Measurements from ENCODE around the gene SLC6A8. TPM values are rescaled to one million over a fixed set of nuclear protein-coding genes. Genes with fewer than 3 reads are reported as not detected.

SLC6A8 gene
- 0.39 and 0.70 TPM in 2 replicates for polyA plus RNA-seq

GRCh38 chrX:153687121-153688039 is at the start of gene SLC6A8:
TSS of gene SLC6A8 (plus strand) at chrX:153687926. CDS start at chrX:153688575, 649 bp downstream.

DNA sequence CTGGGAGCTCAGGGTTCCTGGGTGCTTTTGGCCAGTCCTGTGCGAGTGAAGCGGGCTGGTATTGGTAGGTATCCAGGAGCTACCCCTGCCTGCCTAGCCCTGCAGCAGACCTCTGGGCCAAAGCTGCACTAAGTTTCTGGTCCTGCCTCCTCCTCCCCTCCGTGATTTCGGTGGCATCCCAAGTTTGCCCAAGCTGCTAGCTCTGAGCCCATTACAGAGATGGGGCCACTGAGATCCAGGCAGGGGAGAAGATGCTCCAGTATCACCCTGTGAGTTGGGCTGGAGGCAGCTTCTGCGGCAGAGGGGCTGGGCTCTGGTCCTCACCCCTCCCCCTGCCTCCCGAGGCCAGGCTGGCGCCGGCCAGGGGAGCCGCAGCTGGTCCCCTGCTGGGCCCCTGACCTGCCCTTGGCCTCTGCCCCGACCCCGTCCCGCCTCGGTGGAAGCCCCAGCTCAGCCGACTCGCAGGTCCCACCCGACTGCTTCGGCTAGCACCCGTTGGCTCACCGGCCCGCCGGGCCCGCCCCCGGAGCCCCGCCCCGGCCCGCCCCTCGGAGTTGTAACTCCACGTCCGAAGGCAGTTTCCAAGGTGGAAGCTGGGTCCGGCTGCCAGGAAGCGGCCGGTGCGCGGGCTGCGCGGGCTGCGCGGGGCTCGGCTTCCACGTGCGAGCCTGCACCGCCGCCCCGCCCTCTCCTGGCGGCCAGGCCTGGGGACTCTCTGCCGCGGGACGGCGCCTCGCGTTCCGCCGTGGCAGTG is 40.9 kb upstream of the SLC6A8 start, which contains the start of gene DUSP9:
Gene DUSP9, plus strand, starts transcription at position 584 of the 754 bp plus-strand sequence. CDS start 751 bp downstream, outside the sequence.

DNA sequence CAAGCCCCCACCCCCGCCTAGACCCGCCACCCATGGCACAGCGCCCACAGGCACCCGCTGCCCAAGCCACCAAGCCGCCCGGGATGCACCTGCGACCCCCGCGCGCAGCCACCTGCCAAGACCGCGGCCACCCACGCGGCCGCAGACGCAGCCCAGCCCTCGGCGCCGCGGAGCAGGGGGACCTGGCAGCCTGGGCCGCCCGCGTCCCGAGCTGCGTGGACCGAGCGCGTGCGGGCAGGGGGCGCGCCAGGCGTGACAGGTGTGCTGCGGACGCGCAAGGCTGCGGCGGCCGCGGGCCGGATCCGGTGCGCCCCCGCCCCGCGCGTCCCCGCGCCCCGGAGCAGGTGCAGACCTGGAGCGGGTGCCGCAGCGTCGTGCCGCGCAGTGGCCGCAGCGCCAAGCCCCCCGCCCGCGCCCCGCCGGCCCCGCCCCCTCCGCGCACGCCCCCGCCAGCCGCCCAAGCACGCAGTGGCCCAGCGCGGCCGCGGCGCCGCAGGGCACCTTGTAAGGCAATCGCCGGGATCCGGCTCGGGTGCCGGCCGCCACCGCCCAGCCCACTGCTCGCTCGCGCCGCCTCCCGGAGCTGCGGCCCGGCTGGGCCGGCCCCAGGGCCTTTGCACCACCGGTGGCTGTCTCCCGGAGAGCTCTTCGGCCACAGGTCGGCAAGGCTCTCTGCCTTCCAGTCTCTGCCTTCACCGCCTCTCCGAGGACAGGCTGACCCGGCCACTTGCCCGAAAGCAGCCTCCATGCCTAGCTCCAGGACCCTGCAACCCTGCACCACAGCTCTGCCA is 14.1 kb upstream of the SLC6A8 start, which contains the start of gene PNCK:
Gene PNCK, minus strand, starts transcription at position 386 of the 791 bp plus-strand sequence. CDS start 737 bp downstream, outside the sequence.

GRCh38 chrX:153724252-153725038 is 36.7 kb downstream of the SLC6A8 start, which contains the start of the genes ABCD1 and BCAP31:
TSS of gene ABCD1 (plus strand) at chrX:153724856. CDS start at chrX:153725267, 411 bp downstream.
TSS of gene BCAP31 (minus strand) at chrX:153724387. CDS start at chrX:153723244, 1,143 bp downstream.

Other genes starting within 250 kb of the SLC6A8 start
- not detected in 2 replicates for gene TREX2, start 241.9 kb upstream of the SLC6A8 start, polyA plus RNA-seq
- gene HAUS7, start 217.3 kb upstream of the SLC6A8 start, polyA plus RNA-seq: 11.2 and 11.4 TPM in 2 replicates
- gene BGN, start 192.9 kb upstream of the SLC6A8 start, polyA plus RNA-seq: 0.10 TPM in 1 of 2 replicates, not detected in the other
- gene ATP2B3, start 170.3 kb upstream of the SLC6A8 start, polyA plus RNA-seq: 12.9 and 14.6 TPM in 2 replicates
- 2.8 and 7.1 TPM in 2 replicates for gene CCNQ, start 88.8 kb upstream of the SLC6A8 start, polyA plus RNA-seq
- not detected in 2 replicates for gene DUSP9, start 40.7 kb upstream of the SLC6A8 start, polyA plus RNA-seq
- 1.4 TPM in 1 of 2 replicates, not detected in the other for gene PNCK, start 14.1 kb upstream of the SLC6A8 start, polyA plus RNA-seq
- gene BCAP31, start 36.5 kb downstream of the SLC6A8 start, polyA plus RNA-seq: 151 and 213 TPM in 2 replicates
- gene ABCD1, start 36.9 kb downstream of the SLC6A8 start, polyA plus RNA-seq: 0.07 and 2.8 TPM in 2 replicates
- gene PLXNB3, start 76.3 kb downstream of the SLC6A8 start, polyA plus RNA-seq: not detected in 2 replicates
- 2.0 TPM in 1 of 2 replicates, not detected in the other for gene SRPK3, start 93.1 kb downstream of the SLC6A8 start, polyA plus RNA-seq
- 85.8 and 95.3 TPM in 2 replicates for gene IDH3G, start 106.4 kb downstream of the SLC6A8 start, polyA plus RNA-seq
- 580 and 718 TPM in 2 replicates for gene SSR4, start 106.7 kb downstream of the SLC6A8 start, polyA plus RNA-seq
- 0.43 and 2.1 TPM in 2 replicates for gene PDZD4, start 142.6 kb downstream of the SLC6A8 start, polyA plus RNA-seq
- gene L1CAM, start 198.2 kb downstream of the SLC6A8 start, polyA plus RNA-seq: 6.9 and 7.2 TPM in 2 replicates
- gene AVPR2, start 216.7 kb downstream of the SLC6A8 start, polyA plus RNA-seq: not detected in 2 replicates
- not detected in 2 replicates for gene ARHGAP4, start 238.3 kb downstream of the SLC6A8 start, polyA plus RNA-seq
- 53.4 and 55.0 TPM in 2 replicates for gene NAA10, start 247.1 kb downstream of the SLC6A8 start, polyA plus RNA-seq